Naive B cell (primary cell): ENCODE measurements around the gene GFI1B. TPM values are rescaled to one million over a fixed set of nuclear protein-coding genes. Genes with fewer than 3 reads are reported as not detected.
"Not testable (repeated sequence)": the region's sequence is repeated elsewhere in the genome, so short reads cannot be mapped to it uniquely, and the experiment has no call there.

Experiments
- ATAC-seq, 2 donors: fragments of 150-1000 bp; cut with Tn5 transposase; 2 replicates each; pipeline ENCODE4 v1.10.0; 2021; ENCODE audit warnings: low read depth in 2 of 2, mild to moderate bottlenecking in 2 of 2, moderate library complexity in 2 of 2
- DNase-seq: peaks from one replicate; pipeline ENCODE4 v3.0.0; 2022
- H3K27ac Mint-ChIP-seq, 6 donors: one replicate each; pipeline ENCODE4 v1.8.0; 2020 to 2022; ENCODE audit warnings: mild to moderate bottlenecking in 6 of 6, mixed read lengths in 6 of 6, moderate library complexity in 5 of 6, inconsistent platforms in 2 of 6
- H3K27me3 Mint-ChIP-seq, 3 donors: one replicate each; pipeline ENCODE4 v1.8.0; 2021 to 2022; ENCODE audit warnings: mixed read lengths in 3 of 3, mild to moderate bottlenecking in 1 of 3
- H3K36me3 Mint-ChIP-seq, 2 donors: one replicate each; pipeline ENCODE4 v1.8.0; 2020 to 2022; ENCODE audit warnings: mixed read lengths in 2 of 2, inconsistent platforms in 1 of 2, mild to moderate bottlenecking in 1 of 2
- H3K4me1 Mint-ChIP-seq, 3 donors: one replicate each; pipeline ENCODE4 v1.8.0; 2020 to 2022; ENCODE audit warnings: mixed read lengths in 3 of 3, inconsistent platforms in 1 of 3, mild to moderate bottlenecking in 1 of 3, moderate library complexity in 1 of 3
- H3K4me3 Mint-ChIP-seq, 8 donors: one replicate each; pipeline ENCODE4 v1.8.0; 2020 to 2022; ENCODE audit warnings: mild to moderate bottlenecking in 8 of 8, mixed read lengths in 8 of 8, moderate library complexity in 8 of 8, inconsistent platforms in 2 of 8
- H3K9me3 Mint-ChIP-seq, 7 donors: one replicate each; pipeline ENCODE4 v1.8.0; 2020 to 2022; ENCODE audit warnings: mixed read lengths in 7 of 7, mild to moderate bottlenecking in 5 of 7, inconsistent platforms in 2 of 7, moderate library complexity in 1 of 7
- polyA plus RNA-seq, 6 donors: library from polyadenylated mRNA; unstranded; fragments of 300-500 nt; fragmentation: Illumina TruSeq; gene quantifications; one replicate each; pipeline ENCODE4 v1.2.3, GENCODE V29; 2021; ENCODE audit warnings: low read depth in 6 of 6

Gene GFI1B
- polyA plus RNA-seq, 6 donors from 2014 or later = 0.38 to 1.4 (median 0.89) TPM; not detected in 1

GRCh38 chr9:132947756-132948155 is 30.7 kb upstream of the GFI1B start:
- Mint-ChIP-seq H3K36me3 (no peaks in the 10 kb centered on the region), H3K27ac (no peak overlapping the region), H3K4me3 (no peak overlapping the region), H3K4me1 (peaks cover 18 to 26% (median 24%) of the 10 kb centered on the region in 3 donors), H3K9me3 (peaks cover 0 to 2% (median 0%) of the 10 kb centered on the region in 7 donors), H3K27me3 (peaks cover 0 to 17% (median 8%) of the 10 kb centered on the region in 3 donors)
- ATAC-seq = no peak
- no peak for DNase-seq

DNA sequence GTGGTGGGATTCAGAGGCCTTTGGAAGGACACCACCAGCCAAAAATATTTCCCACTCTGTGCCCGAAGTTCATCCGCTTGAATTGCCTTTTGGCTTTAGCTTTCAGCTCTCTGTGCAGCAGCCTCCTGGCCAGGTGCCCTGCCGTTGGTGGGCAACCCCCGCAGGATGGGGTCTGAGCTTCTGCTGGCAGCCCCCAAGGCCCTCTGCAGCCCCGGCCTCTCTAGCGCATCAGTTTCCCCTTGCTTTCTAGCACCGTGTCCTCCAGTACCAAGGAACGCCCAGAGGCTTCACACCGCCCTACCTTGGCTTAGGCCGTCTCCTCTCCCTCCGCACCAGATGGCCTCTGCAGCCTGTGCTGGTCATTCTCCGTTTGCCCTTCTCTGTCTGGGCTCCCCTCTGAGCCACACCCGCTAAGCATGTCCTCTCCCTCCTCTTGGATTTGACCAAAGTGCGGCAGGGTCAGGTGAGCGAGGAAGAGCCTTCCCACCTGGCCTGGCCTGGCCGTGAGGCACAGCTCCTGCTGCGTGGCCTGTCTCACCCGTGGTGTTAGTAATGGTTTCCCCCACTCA is 29.9 kb upstream of the GFI1B start:
- peaks cover 14 to 20% (median 19%) of the 10 kb centered on the region in 3 donors for H3K4me1 Mint-ChIP-seq
- DNase-seq = no peak
- ATAC-seq = no peak
- no peaks in the 10 kb centered on the region for H3K36me3 Mint-ChIP-seq
- peak overlapping the region in 1 of 6 donors; percentile 59 for H3K27ac Mint-ChIP-seq
- H3K27me3 Mint-ChIP-seq = peaks cover 0 to 17% (median 12%) of the 10 kb centered on the region in 3 donors
- H3K9me3 Mint-ChIP-seq = peaks cover 0 to 4% (median 0%) of the 10 kb centered on the region in 7 donors
- H3K4me3 Mint-ChIP-seq = no peak overlapping the region

DNA sequence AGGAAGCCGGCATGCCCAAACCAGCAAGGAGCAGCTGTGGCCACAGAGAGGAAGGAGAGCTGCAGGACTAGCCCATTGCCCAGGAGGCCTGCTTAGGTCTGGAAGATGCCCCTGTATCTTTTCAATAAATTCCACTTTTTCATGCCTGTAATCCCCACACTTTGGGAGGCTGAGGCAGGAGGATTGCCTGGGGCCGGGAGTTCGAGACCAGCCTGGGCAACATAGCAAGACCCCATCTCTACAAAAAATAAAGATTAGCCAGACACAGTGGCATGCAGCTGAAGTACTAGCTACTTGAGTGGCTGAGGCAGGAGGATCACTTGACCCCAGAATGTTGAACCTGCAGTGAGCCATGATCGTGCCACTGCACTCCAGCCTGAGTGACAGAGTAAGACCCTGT is 28.8 kb upstream of the GFI1B start:
- ATAC-seq (no peak), DNase-seq (no peak)
- peaks cover 0 to 17% (median 12%) of the 10 kb centered on the region in 3 donors for H3K27me3 Mint-ChIP-seq
- H3K4me3 Mint-ChIP-seq = peak overlapping the region in 1 of 8 donors; percentile 38
- peaks cover 0 to 6% (median 0%) of the 10 kb centered on the region in 7 donors for H3K9me3 Mint-ChIP-seq
- no peak overlapping the region for H3K27ac Mint-ChIP-seq
- peaks cover 5 to 10% (median 8%) of the 10 kb centered on the region in 3 donors for H3K4me1 Mint-ChIP-seq
- H3K36me3 Mint-ChIP-seq = no peaks in the 10 kb centered on the region

GRCh38 chr9:132955123-132955522 is 23.4 kb upstream of the GFI1B start:
- Mint-ChIP-seq H3K27me3 (peaks cover 25 to 44% (median 30%) of the 10 kb centered on the region in 3 donors), H3K36me3 (peaks cover 6 to 34% of the 10 kb centered on the region in 2 donors), H3K4me3 (no peak overlapping the region), H3K9me3 (peaks cover 5 to 48% (median 31%) of the 10 kb centered on the region in 7 donors), H3K27ac (no peak overlapping the region), H3K4me1 (no peaks in the 10 kb centered on the region)
- DNase-seq (no peak), ATAC-seq (no peak)

DNA sequence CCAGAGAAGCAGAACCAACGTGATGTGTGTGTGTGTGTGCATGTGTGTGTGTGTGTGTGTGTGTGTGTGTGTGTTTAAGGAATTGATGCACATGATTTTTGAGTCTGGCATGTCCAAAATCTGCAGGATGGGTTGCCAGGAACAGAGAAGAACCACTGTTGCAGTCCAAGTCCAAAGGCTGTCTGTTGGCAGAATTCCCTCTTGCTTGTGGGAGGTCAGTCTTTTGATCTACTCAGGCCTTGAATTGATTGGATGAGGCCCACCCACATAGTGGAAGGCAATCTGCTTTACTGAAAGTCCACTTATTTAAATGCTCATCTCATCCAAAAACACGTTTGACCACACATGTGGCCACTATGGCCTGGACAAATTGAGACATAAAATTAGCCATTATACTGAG is 22.7 kb upstream of the GFI1B start:
- no peak for ATAC-seq

DNA sequence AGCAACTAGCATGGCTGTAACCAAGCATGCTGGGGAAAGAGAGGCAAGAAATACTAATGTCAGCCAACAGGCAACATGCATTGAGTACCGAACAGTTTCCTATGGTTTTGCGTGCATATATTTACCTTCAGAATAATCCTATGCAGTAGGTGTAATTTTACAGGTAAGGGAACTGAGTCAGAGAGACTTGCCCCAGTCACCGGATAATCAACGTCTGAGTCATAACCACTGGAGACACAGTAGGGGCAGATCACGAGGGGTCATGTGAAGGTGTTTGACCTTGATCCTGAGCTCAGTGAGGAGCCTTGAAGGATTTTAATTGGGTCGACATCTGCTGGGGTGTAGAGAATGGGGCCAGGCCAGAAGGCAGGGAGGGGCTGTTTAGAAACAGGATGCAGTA is 20.7 kb upstream of the GFI1B start:
- Mint-ChIP-seq H3K9me3 (peaks cover 5 to 48% (median 31%) of the 10 kb centered on the region in 7 donors), H3K4me3 (no peak overlapping the region), H3K27ac (no peak overlapping the region), H3K36me3 (peaks cover 6 to 34% of the 10 kb centered on the region in 2 donors), H3K27me3 (peaks cover 23 to 37% (median 27%) of the 10 kb centered on the region in 3 donors), H3K4me1 (no peaks in the 10 kb centered on the region)
- DNase-seq = no peak
- no peak for ATAC-seq

More for the DNA sequence above, 22.7 kb upstream of the GFI1B start:
- Mint-ChIP-seq H3K36me3 (peaks cover 6 to 34% of the 10 kb centered on the region in 2 donors), H3K4me1 (no peaks in the 10 kb centered on the region), H3K9me3 (peaks cover 5 to 48% (median 31%) of the 10 kb centered on the region in 7 donors), H3K27me3 (peaks cover 27 to 43% (median 31%) of the 10 kb centered on the region in 3 donors), H3K4me3 (no peak overlapping the region), H3K27ac (no peak overlapping the region)
- DNase-seq = no peak

- Mint-ChIP-seq H3K4me3 (no peak overlapping the region), H3K27me3 (peaks cover 26 to 39% (median 27%) of the 10 kb centered on the region in 3 donors), H3K27ac (peak overlapping the region in 1 of 6 donors; percentile 7), H3K9me3 (peaks cover 5 to 38% (median 18%) of the 10 kb centered on the region in 7 donors), H3K4me1 (no peaks in the 10 kb centered on the region), H3K36me3 (peaks cover 6 to 34% of the 10 kb centered on the region in 2 donors)
- no peak for DNase-seq
- no peak for ATAC-seq
These were observed 17.5 kb upstream of the GFI1B start for GRCh38 chr9:132961002-132961401.

DNA sequence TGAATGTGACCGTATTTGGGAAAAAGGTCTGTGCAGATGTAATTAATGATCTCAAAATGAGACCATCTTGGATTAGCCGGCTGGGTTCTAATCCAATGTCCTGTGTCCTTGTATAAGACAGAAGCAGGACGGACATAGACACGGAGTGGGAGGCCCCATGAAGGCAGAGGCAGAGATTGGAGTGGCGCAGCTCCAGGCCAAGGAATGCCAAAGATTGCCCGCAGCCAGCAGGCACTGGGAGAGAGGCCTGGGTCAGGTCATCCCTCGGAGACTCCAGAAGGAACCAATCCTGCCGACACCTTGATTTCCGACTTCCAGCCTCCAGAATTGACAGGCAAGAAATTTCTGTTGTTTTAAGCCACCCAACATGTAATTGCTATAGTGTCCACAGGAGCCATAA is 13.0 kb upstream of the GFI1B start:
- DNase-seq (no peak), ATAC-seq (no peak)
- H3K27ac Mint-ChIP-seq = no peak overlapping the region
- peaks cover 8 to 20% (median 19%) of the 10 kb centered on the region in 3 donors for H3K27me3 Mint-ChIP-seq
- no peaks in the 10 kb centered on the region for H3K4me1 Mint-ChIP-seq
- H3K4me3 Mint-ChIP-seq = no peak overlapping the region
- H3K9me3 Mint-ChIP-seq = no peaks in the 10 kb centered on the region
- no peaks in the 10 kb centered on the region for H3K36me3 Mint-ChIP-seq

- H3K27me3 Mint-ChIP-seq = peaks cover 8 to 28% (median 22%) of the 10 kb centered on the region in 3 donors
- not testable (repeated sequence) for H3K27ac Mint-ChIP-seq, H3K9me3 Mint-ChIP-seq, DNase-seq, H3K4me3 Mint-ChIP-seq, H3K4me1 Mint-ChIP-seq, H3K36me3 Mint-ChIP-seq, ATAC-seq
These were observed 10.6 kb upstream of the GFI1B start for GRCh38 chr9:132967908-132968307.

- no peak overlapping the region for H3K4me3 Mint-ChIP-seq
- no peak overlapping the region for H3K27ac Mint-ChIP-seq
- H3K36me3 Mint-ChIP-seq = no peaks in the 10 kb centered on the region
- peaks cover 3 to 7% (median 4%) of the 10 kb centered on the region in 3 donors for H3K4me1 Mint-ChIP-seq
- H3K27me3 Mint-ChIP-seq = peaks cover 17 to 34% (median 33%) of the 10 kb centered on the region in 3 donors
- DNase-seq = no peak
- no peaks in the 10 kb centered on the region for H3K9me3 Mint-ChIP-seq
- no peak for ATAC-seq
These were observed 8.7 kb upstream of the GFI1B start for GRCh38 chr9:132969783-132970182.

- H3K27me3 Mint-ChIP-seq = peaks cover 21 to 34% (median 33%) of the 10 kb centered on the region in 3 donors
- no peaks in the 10 kb centered on the region for H3K36me3 Mint-ChIP-seq
- no peaks in the 10 kb centered on the region for H3K9me3 Mint-ChIP-seq
- ATAC-seq (no peak), DNase-seq (no peak)
- no peak overlapping the region for H3K4me3 Mint-ChIP-seq
- no peak overlapping the region for H3K27ac Mint-ChIP-seq
- peaks cover 3 to 7% (median 4%) of the 10 kb centered on the region in 3 donors for H3K4me1 Mint-ChIP-seq
These were observed 8.0 kb upstream of the GFI1B start for GRCh38 chr9:132970324-132971062.

DNA sequence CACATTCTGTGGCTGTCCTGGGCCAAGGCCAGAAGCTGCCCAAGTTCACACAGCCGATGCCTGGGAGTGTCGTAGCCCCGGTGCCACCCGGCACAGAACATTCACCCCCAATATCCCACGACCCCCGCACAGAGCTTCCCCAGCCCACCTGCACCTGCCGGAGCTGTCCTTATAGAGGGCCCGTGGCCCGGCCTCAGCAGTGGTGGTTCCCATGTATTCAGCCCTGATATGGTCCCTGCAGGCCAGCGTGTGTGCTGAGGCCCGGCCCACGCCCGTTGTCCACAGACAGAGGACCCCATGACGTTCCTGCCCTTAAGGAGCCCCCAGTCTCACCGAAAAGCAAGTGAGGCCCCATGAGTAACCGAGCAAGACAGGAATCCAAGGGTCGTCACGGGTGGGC is 5.3 kb upstream of the GFI1B start:
- no peak for ATAC-seq
- DNase-seq = no peak
- Mint-ChIP-seq H3K4me3 (no peak overlapping the region), H3K4me1 (peaks cover 6 to 15% (median 13%) of the 10 kb centered on the region in 3 donors), H3K36me3 (no peaks in the 10 kb centered on the region), H3K9me3 (no peaks in the 10 kb centered on the region), H3K27ac (peak overlapping the region in 2 of 6 donors; percentile 72 to 76), H3K27me3 (peaks cover 23 to 35% (median 27%) of the 10 kb centered on the region in 3 donors)

GRCh38 chr9:132973713-132974112 is 4.8 kb upstream of the GFI1B start:
- H3K4me3 Mint-ChIP-seq = no peak overlapping the region
- H3K4me1 Mint-ChIP-seq = peaks cover 11 to 21% (median 18%) of the 10 kb centered on the region in 3 donors
- peaks cover 0 to 2% (median 0%) of the 10 kb centered on the region in 7 donors for H3K9me3 Mint-ChIP-seq
- H3K27ac Mint-ChIP-seq = peak overlapping the region in 1 of 6 donors; percentile 9
- DNase-seq (no peak), ATAC-seq (no peak)
- H3K27me3 Mint-ChIP-seq = peaks cover 28 to 40% (median 33%) of the 10 kb centered on the region in 3 donors
- H3K36me3 Mint-ChIP-seq = no peaks in the 10 kb centered on the region

DNA sequence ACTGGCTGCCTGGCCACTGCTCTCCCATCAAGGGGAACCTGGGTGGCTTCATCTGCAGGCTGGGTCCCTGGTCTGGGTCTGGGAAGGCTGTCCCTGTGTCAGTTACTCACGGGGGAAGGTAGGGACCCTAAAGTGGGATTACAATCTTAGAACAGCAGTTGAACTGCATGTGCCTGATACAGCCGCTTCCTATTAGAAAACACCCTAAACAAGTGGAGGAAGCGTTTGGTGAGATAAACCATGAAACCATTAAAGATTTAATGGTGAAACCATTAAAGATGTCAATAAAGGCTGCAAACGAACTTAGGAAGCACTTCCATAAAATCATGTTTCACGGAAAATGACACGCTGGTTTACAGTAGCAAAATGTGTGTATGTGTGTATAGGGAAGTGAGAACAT is 2.5 kb upstream of the GFI1B start:
- H3K27ac Mint-ChIP-seq = no peak overlapping the region
- peaks cover 13 to 30% (median 29%) of the 10 kb centered on the region in 3 donors for H3K4me1 Mint-ChIP-seq
- peaks cover 45 to 54% (median 46%) of the 10 kb centered on the region in 3 donors for H3K27me3 Mint-ChIP-seq

More for the DNA sequence above, 2.5 kb upstream of the GFI1B start:
- ATAC-seq (no peak), DNase-seq (no peak)
- Mint-ChIP-seq H3K4me3 (no peak overlapping the region), H3K9me3 (peaks cover 0 to 2% (median 0%) of the 10 kb centered on the region in 7 donors), H3K36me3 (no peaks in the 10 kb centered on the region)
